GM19043 (cell line): ENCODE measurements around the gene ZNF862.

Experiments
- ATAC-seq: cut with Tn5 transposase; IDR thresholded peaks from one replicate; pipeline ENCODE4 v1.9.1; 2021; ENCODE audit warnings: low read depth; ENCODE audit not compliant: unreplicated experiment

ZNF862 gene

DNA sequence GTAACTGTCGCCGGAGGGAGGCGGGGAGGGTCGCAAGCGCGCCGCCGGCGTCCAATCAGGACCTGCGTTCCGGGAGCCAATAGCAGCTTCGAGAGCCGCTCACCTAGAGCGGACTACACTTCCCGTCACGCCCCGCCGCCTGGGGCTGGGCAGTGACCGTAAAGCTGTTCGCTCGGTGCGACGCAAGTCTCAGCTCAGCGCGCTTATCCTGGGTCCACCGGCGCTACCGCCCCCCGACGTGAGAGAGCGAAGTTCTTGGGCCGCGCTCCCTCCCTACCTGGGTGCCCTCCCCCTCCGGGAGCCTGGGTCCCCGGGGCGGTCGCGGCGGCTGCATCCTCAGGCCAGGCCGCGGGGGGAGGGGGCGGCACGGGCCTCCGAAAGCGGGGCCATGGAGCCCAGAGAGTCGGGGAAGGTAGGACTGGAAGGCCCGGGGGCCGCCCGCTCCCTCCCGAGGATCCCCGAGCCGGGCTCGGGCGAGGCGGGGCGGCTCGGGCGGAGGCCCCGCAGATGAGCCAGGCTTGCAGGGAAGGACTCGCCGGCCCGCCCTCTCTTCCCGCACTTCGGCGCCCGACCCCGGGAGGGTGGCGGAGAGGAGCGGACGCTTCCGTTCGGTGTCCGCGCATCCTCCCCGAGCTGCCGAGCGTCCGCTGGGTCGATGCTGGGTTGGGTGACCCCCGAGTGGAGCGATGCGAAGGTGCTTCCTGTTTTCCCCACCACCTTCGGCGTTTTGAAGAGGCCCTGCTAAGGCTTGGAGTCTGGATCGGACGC is at the start of gene ZNF862:
Gene ZNF862 (plus strand): TSS at position 152 of the 768 bp plus-strand sequence. CDS start 237 bp downstream, at position 389.
- peak; percentile 98 for ATAC-seq

DNA sequence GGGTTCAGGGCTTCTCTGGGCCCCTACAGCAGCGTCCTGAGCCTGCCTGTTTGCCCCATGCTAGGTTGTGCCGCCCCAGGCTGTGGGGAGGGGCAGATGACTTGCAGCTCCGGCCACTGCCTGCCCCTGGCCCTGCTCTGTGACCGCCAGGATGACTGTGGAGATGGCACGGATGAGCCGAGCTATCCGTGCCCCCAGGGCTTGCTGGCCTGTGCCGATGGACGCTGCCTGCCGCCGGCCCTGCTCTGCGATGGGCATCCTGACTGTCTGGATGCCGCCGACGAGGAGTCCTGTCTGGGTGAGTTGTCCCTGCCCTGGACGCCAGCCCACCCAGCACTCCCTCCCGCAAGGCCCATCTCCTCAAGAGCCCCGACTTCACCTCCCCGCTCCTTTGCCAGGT is 49.1 kb upstream of the ZNF862 start:
- no peak for ATAC-seq

DNA sequence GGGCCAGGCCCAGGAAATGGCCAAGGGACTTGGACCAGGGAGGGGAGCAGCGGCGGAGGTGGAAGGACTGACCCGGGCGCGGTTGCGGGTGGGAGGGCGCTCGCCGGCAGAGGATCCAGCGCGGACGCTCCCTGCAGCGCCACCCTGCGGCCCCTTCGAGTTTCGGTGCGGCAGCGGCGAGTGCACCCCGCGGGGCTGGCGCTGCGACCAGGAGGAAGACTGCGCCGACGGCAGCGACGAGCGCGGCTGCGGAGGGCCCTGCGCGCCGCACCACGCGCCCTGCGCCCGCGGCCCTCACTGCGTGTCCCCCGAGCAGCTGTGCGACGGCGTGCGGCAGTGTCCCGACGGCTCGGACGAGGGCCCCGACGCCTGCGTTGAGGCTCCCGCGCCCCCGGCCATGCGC is 48.0 kb upstream of the ZNF862 start:
- no peak for ATAC-seq

DNA sequence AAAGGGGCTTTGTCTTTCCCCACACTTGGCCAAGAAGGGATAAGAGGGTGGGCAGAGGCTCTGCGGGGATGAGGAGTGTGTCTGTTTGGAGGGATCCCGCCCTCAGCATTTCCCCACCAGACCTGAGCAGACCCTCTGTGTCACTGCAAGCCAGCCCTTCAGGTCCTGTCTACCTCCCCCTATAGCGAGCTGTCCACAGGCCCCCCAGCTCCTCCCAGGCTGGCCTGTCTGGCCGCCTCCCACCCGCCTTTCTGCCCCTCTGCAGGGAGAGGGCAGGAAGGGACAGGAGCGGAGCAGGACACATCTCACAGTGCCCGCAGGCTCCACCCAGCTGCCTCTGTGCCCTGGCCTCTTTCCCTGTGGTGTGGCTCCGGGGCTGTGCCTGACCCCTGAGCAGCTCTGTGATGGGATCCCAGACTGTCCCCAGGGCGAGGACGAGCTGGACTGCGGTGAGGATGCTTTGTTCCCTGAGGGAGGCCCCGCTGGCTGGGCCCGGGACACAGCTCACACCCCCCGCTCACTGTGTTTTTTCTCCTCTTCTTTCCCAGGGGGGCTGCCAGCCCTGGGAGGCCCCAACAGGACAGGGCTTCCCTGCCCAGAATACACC is 47.3 kb upstream of the ZNF862 start:
- no peak for ATAC-seq

DNA sequence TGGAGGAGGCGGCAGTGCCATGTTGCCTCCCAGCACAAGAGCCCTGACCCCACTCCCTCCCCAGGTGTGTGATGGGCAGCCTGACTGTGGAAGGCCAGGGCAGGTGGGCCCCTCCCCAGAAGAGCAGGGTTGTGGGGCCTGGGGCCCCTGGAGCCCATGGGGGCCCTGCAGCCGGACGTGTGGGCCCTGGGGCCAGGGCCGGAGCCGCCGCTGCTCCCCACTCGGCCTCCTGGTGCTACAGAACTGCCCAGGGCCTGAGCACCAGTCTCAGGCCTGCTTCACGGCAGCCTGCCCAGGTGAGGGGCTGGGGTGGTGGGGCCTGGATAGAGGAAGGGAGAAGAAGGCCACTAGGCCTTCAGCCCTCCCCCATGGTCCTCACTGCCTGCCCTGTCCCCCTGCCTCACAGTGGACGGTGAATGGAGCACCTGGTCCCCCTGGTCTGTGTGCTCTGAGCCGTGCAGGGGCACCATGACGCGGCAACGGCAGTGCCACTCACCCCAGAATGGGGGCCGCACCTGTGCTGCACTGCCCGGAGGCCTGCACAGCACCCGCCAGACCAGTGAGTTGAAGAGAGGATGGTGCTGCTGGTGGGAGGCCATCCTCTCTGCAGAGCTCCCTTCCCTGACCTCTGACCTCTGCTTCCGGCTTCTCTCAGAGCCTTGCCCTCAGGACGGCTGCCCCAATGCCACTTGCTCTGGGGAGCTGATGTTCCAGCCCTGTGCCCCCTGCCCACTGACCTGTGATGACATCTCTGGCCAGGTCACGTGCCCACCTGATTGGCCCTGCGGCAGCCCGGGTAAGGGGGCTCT is 46.6 kb upstream of the ZNF862 start:
- ATAC-seq, result no peak

DNA sequence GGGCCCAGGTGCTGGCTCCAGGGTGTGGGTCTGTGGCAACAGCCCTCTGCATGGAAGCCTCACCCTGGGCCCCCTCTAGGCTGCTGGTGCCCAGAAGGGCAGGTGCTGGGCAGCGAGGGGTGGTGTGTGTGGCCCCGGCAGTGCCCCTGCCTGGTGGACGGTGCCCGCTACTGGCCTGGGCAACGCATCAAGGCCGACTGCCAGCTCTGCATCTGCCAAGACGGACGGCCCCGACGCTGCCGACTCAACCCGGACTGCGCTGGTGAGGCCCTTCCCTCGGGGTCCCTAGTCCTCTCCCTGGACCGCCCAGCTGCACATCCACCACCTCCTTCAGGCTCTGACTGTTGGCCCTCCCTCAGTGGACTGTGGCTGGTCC is 46.0 kb upstream of the ZNF862 start:
- no peak for ATAC-seq

DNA sequence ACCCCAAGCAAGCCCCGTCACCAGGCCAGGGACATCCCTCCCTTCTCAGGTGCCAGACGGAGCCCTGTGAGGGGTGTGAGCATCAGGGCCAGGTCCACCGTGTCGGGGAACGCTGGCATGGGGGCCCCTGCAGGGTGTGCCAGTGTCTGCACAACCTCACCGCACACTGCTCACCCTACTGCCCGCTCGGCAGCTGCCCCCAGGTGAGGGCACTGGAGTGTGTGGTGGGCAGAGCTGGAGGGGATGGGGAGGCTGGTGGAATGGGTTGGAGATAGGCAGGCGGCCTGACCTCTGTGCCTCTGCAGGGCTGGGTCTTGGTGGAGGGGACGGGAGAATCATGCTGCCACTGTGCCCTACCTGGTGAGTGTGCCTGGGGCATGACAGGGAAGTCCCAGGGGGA is 44.9 kb upstream of the ZNF862 start:
- no peak for ATAC-seq

DNA sequence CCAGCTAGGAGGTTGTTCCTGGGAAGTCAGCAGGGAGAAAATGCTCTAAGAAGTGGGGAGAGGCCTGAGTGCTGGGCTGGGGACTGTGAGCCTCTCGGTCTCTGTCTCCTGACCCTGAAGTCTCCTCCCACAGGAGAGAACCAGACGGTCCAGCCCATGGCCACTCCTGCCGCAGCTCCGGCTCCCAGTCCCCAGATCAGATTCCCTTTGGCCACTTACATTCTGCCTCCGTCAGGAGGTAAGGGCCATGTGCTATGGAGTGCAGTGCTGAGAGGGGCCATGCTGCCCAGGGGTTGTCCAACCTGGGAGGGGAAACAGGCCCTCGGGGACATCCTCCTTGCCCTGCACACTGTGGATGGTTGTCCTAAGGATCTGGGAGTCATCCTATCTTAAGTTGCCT is 43.5 kb upstream of the ZNF862 start:
- no peak for ATAC-seq

DNA sequence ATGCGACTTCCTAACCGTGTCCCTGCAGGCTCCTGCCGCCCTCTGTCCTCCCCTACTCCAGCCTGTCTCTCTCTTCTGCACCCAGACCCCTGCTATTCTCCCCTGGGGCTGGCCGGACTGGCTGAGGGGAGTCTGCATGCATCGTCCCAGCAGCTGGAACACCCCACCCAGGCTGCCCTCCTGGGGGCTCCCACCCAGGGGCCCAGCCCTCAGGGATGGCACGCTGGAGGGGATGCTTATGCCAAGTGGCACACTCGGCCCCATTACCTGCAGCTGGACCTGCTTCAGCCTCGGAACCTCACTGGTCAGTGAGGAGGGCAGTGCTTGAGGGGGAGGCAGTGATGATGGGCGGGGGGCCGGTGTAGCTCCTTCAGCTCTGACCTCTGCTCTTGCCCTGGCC is 43.0 kb upstream of the ZNF862 start:
- ATAC-seq, result no peak

DNA sequence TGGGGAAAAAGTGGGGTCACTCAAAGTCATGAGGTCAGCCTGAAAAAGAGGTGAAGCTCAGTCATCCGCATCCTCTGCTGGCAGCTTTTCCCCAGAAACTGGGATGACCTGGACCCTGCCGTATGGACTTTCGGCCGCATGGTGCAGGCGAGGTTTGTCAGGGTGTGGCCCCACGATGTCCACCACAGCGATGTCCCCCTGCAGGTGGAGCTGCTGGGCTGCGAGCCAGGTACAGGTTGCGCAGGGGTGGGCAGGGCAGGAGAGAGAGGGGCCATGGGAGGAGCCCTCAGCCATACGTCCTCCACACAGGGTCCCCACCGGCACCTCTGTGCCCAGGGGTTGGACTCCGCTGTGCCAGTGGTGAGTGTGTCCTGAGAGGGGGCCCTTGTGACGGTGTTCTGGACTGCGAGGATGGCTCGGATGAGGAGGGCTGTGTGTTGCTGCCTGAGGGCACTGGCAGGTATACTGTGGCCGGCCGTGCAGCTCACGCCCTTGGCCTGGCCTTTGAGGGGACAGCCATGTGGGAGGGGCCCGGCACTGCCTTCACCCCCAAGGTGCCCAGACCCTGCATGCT is 41.8 kb upstream of the ZNF862 start:
- ATAC-seq, result no peak

DNA sequence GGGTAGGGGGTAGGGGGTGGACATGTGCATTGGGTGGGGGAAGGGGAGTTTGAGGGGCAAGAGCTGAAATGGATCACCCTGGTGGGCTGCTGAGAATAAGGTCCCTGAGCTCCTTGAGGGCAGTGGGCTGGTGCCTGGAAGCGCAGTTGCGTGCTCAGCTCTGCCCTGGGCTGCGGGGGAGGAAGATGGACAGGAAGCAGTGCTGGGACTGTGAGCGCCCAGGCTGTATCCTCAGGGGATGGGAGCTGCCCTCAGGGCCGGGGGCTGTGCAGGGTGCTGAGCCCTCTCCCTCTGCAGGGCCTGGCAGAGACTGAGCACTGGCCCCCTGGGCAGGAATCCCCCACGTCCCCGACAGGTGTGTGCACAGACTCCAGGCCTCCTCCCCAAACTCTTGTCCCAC is 40.4 kb upstream of the ZNF862 start:
- ATAC-seq, result no peak

DNA sequence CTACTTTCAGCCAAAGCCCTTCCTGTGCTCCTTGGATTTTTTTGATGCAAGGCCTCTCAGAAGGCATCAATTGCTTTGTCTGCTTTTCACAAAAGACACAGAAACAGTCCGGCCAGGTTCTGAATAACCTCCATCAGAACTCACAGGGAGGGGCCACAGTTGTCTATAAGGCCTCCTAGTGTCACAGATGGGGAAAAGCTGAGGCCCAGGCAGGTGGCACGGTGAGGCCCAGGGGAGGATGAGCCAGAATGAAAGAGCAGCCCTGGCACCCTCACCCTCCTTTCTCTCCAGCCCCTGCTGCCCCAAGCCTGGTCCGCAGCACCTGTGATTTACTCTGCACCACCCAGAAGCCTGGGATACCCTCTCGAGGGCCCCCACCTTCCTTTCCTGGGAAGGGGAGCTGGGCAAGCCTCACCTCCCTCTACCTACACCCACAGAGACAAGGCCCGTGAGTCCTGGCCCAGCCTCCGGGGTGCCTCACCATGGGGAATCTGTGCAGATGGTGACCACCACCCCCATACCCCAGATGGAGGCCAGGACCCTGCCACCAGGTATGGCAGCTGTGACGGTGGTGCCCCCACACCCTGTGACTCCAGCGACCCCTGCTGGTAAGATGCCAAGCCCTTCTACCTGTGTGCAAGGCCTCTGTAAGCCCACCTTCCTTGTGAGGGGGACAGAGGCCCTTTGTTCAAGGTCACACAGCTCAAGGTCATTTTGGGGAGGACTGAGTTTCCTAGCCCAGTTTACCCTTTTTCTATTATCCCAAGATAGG is 38.6 kb upstream of the ZNF862 start:
- ATAC-seq, result no peak

DNA sequence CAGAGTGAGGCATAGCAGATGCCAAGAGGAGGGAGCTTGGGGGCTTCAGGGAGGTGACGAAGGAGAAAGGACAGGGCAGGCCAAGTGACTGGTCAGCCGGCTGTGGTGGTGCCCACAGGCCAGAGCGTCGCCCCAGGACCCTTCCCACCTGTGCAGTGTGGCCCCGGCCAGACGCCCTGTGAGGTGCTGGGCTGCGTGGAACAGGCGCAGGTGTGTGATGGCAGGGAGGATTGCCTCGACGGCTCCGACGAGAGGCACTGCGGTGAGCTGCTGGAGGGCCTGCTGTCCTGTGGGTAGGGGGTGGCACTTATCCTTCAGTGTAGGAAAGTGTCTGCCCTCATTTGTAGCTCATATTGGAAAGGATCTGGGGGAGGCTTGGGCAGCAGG is 38.0 kb upstream of the ZNF862 start:
- no peak for ATAC-seq

DNA sequence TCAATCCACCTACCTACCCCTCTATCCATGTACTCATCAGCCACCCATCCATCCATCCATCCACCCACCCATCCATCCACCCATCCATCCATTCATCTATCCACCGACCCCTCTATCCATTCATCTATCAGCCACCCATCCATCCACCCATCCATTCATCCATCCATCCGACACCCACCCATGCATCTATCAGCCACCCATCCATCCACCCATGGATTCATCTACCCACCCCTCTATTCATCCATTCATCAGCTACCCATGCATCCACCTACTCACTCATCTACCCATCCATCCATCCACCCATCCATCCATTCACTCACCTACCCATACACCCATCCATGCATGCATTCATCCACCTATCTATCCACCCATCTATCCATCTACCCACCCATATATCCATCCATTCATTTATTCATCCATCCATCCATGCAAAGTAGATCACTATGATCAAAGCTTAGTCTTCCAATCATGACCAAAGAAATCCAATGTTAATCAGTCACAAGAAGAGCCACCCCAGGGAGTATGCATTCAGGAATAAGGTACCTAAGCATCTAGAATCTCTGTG is 37.1 kb upstream of the ZNF862 start:
- ATAC-seq, result no peak

DNA sequence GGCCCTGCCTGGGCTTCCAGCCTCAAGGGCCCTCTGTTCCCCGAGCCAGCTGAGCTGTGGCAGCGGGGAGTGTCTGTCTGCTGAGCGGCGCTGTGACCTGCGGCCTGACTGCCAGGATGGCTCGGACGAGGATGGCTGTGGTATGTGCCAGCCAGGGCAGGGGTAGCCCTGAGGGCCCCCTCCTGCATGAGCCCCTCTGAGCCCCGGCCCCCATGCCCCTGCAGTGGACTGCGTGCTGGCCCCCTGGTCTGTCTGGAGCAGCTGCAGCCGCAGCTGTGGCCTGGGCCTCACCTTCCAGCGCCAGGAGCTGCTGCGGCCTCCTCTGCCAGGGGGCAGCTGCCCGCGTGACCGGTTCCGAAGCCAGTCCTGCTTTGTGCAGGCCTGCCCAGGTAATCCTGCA is 36.4 kb upstream of the ZNF862 start:
- ATAC-seq, result no peak

DNA sequence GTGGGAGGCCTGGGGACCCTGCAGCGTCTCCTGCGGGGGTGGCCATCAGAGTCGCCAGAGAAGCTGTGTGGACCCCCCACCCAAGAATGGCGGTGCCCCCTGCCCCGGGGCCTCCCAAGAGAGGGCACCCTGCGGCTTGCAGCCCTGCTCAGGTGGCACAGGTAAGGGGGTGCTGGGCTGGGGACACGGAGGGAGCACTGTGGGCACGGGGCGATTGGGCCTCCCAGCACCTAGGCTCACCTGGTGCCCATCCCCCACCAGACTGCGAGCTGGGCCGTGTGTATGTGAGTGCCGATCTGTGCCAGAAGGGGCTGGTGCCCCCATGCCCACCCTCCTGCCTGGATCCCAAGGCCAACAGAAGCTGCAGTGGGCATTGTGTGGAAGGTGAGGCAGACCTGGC is 35.2 kb upstream of the ZNF862 start:
- no peak for ATAC-seq

DNA sequence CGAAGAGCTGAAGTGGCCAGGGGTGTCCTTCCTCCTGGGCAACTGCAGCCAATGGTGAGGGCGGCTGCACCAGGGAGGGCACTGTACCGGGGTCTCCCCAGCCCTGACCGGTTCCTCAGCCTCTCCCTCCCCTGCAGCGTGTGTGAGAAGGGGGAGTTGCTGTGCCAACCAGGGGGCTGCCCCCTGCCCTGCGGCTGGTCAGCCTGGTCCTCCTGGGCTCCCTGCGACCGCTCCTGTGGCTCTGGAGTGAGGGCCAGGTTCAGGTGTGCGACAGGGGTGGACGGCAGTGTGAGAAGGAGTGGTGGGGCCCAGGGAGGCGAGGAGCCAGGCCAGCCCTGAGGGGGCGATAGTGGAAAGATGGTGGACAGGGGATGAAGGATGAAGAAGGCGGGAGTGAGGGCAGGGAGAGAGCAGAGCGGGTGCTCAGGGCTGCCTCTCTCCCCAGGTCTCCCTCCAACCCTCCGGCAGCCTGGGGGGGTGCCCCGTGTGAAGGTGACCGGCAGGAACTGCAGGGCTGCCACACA is 34.6 kb upstream of the ZNF862 start:
- no peak for ATAC-seq

DNA sequence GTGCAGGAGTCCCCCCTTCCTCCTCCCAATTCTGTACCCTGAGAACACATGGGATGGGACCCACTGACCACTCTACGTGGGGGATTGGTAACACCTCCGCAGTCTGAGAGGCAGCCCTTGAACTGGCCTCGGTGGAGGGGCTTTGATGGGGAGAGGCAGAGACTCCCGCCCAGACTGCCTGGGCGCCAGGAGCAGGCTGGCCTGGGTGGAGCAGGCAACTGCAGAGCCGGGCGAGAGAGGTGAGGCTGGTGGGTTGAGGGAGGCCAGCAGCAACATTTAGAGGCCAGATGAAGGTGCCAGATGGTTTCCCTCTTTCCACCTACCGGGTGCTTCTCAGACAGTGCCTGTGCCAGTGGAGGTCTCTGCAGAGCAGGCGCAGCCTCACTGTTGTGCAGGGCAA is 34.1 kb upstream of the ZNF862 start:
- no peak for ATAC-seq

DNA sequence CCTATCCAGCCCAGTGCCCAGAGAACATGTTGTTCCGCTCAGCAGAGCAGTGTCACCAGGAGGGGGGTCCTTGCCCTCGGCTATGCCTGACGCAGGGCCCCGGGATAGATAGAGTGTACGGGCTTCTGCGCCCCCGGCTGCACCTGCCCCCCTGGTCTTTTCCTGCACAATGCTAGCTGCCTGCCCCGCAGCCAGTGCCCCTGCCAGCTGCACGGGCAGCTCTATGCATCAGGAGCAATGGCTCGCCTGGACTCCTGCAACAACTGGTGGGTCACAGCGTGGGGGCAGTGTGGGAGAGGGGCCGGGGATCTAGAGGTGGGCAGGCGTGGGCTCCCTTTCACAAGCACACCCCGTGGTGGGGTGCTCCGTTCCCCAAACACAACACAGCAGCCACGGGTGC is 31.4 kb upstream of the ZNF862 start:
- ATAC-seq, result no peak

DNA sequence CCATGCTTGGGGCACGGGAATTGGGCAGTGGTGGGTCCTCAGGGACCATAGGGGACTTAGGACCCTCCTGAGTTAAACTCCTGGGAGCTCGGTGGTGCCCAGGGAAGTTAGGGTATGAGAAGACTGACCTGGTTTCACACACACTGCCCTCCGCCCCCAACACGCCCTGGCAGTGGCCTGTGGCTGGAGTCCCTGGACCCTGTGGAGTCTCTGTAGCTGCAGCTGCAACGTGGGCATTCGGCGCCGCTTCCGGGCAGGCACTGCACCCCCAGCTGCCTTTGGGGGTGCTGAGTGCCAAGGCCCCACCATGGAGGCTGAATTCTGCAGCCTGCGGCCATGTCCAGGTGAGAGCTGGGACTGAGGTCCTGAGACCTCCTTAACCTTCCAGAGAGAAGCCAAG is 29.9 kb upstream of the ZNF862 start:
- no peak for ATAC-seq
